AG04449 (cell line): Measurements from ENCODE around the gene HIVEP3.

Experiments used
- CTCF ChIA-PET: fragments of 350-600 bp; formaldehyde crosslinking; extraction: SDS; loops from one replicate; lab custom pipeline; 2021; ENCODE audit warnings: antibody characterized with exemption; lab: Yijun Ruan, JAX
- POLR2A ChIA-PET: fragments of 400-600, 350-600 bp; formaldehyde crosslinking; extraction: SDS; loops from one replicate; lab custom pipeline; 2020; ENCODE audit warnings: antibody characterized with exemption, inconsistent platforms; lab: Yijun Ruan, JAX
- DNase-seq: peaks from one replicate; pipeline ENCODE4 v3.0.0-alpha.2; 2010; ENCODE audit warnings: low read depth, low spot score
- H3K4me3 ChIP-seq: 2 replicates; pipeline ENCODE4 v1.5.1; 2011; ENCODE audit warnings: low read depth, mild to moderate bottlenecking, control low read depth, low read length
- CTCF ChIP-seq: IDR thresholded peaks from one replicate; pipeline ENCODE4 v1.5.1; 2011; ENCODE audit warnings: mild to moderate bottlenecking, moderate library complexity, low read length, control low read depth, inconsistent platforms; ENCODE audit not compliant: insufficient read depth; ENCODE audit errors: missing control alignments

Gene HIVEP3

GRCh38 chr1:41870076-41870562, 48.6 kb downstream of the HIVEP3 start:
- CTCF ChIA-PET, result interaction anchor here (0.7 kb wide), 1 partner anchor 165 kb away, joined by 3 read pairs; no protein-coding TSS in a partner anchor
- DNase-seq, result no peak
- POLR2A ChIA-PET, result no interaction called here
- TF ChIP-seq CTCF, result no peak
- H3K4me3 ChIP-seq, result no peak overlapping the region

- CTCF ChIA-PET, result interaction anchor here (0.7 kb wide), 1 partner anchor 305 kb away, joined by 3 read pairs; no protein-coding TSS in a partner anchor
- TF ChIP-seq CTCF, result no peak
- DNase-seq, result no peak
- no peak overlapping the region for H3K4me3 ChIP-seq
- POLR2A ChIA-PET, result no interaction called here
Measured at GRCh38 chr1:41868241-41868998, 50.3 kb downstream of the HIVEP3 start.

- POLR2A ChIA-PET, result no interaction called here
- TF ChIP-seq CTCF, result no peak
- no peak overlapping the region for H3K4me3 ChIP-seq
- DNase-seq, result no peak
- CTCF ChIA-PET, result interaction anchor here (1.3 to 1.7 kb wide), 4 partner anchors 9 to 292 kb away, joined by 3 to 5 read pairs (median 4); no protein-coding TSS in a partner anchor
Measured at GRCh38 chr1:41866285-41866684, 52.4 kb downstream of the HIVEP3 start.

- CTCF ChIA-PET, result interaction anchor here (0.9 to 1.1 kb wide), 2 partner anchors 17 to 53 kb away, joined by 3 to 4 read pairs; no protein-coding TSS in a partner anchor
- TF ChIP-seq CTCF, result no peak
- DNase-seq, result no peak
- no peak overlapping the region for H3K4me3 ChIP-seq
- POLR2A ChIA-PET, result no interaction called here
Measured at GRCh38 chr1:41864471-41865040, 54.2 kb downstream of the HIVEP3 start.

- no peak for TF ChIP-seq CTCF
- ChIA-PET POLR2A (no interaction called here), CTCF (interaction anchor here (1.0 to 1.1 kb wide), 2 partner anchors 52 to 95 kb away, joined by 3 to 4 read pairs; no protein-coding TSS in a partner anchor)
- no peak overlapping the region for H3K4me3 ChIP-seq
- DNase-seq, result no peak
Measured at GRCh38 chr1:41863718-41864117, 55.0 kb downstream of the HIVEP3 start.
